K562 (cell line): ENCODE measurements around the gene RYR1. TPM values are rescaled to one million over a fixed set of nuclear protein-coding genes. Genes with fewer than 3 reads are reported as not detected.

ENCODE experiments used
- RCOR1 ChIP-seq, 2 experiments: IDR thresholded peaks; 2 replicates each; pipeline ENCODE4 v1.6.1; 2012; ENCODE audit warnings: low read depth in 2 of 2, low read length in 2 of 2, borderline replicate concordance in 1 of 2, improper control_type of control experiment in 1 of 2
- polyA plus RNA-seq, 8 experiments: library from polyadenylated mRNA; depleted of rRNA in 4 of 8; stranded (reverse) in 5 of 8; unstranded in 3 of 8; fragments of >200 nt; fragmentation: Nextera tagmentation in 2 of 8; fragmentation: Illumina TruSeq in 1 of 8; extraction: Ambion mirVana in 2 of 8; extraction: Trizol in 1 of 8; gene quantifications; 2 replicates each; pipeline versions ENCODE4 v1.2.1 to v1.2.3, GENCODE V29; 2011 to 2014; ENCODE audit warnings: inconsistent platforms in 1 of 8, missing spikeins in 1 of 8
- total RNA-seq, 7 experiments: library from RNA; depleted of rRNA in 6 of 7; stranded (reverse); fragments of >200 nt in 6 of 7; fragmentation: Illumina TruSeq in 2 of 7; extraction: Trizol in 2 of 7; gene quantifications; 2 replicates each; pipeline versions ENCODE4 v1.2.1 to v1.2.3, GENCODE V29; 2011 to 2021; ENCODE audit warnings: low replicate concordance in 1 of 7
- TF ChIP-seq, protein P1 (sequence below), 2 experiments: fragments of 450-650 bp; IDR thresholded peaks; 2 replicates each; pipeline ENCODE4 v1.6.1; 2016; ENCODE audit warnings: mild to moderate bottlenecking in 2 of 2, borderline replicate concordance in 1 of 2, low read depth in 1 of 2, moderate library complexity in 1 of 2

RYR1 gene
- total and polyA plus RNA-seq, 9 of the 15 experiments (the other 6 are each of a cell fraction or from before 2014, with no cell fraction given), result 0.11 to 7.4 (median 3.7) TPM

DNA sequence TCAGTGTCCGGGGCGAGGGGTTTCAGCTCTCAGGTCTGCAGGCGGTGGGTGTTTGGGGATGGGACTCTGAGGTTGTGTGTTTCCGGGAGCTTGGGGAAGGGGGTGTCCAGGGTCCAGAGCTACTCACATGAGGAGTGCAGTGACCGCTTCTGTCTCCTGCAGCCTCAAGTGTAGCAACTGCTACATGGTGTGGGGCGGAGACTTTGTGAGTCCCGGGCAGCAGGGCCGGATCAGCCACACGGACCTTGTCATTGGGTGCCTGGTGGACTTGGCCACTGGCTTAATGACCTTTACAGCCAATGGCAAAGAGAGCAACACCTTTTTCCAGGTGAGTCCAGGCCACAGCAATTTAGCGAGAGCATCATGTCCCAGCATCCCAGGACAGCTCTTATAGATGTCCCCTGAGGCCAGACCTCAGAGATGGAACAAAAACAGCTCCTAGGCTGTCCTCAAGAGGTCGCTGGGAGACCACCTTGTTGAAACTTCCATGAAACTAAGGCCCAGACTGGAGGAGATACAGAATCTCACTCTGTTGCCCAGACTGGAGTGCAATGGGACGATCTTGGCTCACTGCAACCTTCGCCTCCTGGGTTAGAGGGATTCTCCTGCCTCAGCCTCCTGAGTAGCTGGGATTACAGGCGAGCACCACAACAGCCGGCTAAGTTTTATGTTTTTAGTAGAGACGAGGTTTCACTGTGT lies 44.9 kb downstream of the RYR1 start (continued):
- TF ChIP-seq RCOR1 (IDR thresholded peaks at IDR 0.05; ENCODE audit: borderline replicate concordance in 1 of 2, low read depth in 2 of 2, low read length in 2 of 2), result peak in 1 of 2 experiments; percentile 32; a peak in 1 of 4 replicates
- TF ChIP-seq, protein P1, sequence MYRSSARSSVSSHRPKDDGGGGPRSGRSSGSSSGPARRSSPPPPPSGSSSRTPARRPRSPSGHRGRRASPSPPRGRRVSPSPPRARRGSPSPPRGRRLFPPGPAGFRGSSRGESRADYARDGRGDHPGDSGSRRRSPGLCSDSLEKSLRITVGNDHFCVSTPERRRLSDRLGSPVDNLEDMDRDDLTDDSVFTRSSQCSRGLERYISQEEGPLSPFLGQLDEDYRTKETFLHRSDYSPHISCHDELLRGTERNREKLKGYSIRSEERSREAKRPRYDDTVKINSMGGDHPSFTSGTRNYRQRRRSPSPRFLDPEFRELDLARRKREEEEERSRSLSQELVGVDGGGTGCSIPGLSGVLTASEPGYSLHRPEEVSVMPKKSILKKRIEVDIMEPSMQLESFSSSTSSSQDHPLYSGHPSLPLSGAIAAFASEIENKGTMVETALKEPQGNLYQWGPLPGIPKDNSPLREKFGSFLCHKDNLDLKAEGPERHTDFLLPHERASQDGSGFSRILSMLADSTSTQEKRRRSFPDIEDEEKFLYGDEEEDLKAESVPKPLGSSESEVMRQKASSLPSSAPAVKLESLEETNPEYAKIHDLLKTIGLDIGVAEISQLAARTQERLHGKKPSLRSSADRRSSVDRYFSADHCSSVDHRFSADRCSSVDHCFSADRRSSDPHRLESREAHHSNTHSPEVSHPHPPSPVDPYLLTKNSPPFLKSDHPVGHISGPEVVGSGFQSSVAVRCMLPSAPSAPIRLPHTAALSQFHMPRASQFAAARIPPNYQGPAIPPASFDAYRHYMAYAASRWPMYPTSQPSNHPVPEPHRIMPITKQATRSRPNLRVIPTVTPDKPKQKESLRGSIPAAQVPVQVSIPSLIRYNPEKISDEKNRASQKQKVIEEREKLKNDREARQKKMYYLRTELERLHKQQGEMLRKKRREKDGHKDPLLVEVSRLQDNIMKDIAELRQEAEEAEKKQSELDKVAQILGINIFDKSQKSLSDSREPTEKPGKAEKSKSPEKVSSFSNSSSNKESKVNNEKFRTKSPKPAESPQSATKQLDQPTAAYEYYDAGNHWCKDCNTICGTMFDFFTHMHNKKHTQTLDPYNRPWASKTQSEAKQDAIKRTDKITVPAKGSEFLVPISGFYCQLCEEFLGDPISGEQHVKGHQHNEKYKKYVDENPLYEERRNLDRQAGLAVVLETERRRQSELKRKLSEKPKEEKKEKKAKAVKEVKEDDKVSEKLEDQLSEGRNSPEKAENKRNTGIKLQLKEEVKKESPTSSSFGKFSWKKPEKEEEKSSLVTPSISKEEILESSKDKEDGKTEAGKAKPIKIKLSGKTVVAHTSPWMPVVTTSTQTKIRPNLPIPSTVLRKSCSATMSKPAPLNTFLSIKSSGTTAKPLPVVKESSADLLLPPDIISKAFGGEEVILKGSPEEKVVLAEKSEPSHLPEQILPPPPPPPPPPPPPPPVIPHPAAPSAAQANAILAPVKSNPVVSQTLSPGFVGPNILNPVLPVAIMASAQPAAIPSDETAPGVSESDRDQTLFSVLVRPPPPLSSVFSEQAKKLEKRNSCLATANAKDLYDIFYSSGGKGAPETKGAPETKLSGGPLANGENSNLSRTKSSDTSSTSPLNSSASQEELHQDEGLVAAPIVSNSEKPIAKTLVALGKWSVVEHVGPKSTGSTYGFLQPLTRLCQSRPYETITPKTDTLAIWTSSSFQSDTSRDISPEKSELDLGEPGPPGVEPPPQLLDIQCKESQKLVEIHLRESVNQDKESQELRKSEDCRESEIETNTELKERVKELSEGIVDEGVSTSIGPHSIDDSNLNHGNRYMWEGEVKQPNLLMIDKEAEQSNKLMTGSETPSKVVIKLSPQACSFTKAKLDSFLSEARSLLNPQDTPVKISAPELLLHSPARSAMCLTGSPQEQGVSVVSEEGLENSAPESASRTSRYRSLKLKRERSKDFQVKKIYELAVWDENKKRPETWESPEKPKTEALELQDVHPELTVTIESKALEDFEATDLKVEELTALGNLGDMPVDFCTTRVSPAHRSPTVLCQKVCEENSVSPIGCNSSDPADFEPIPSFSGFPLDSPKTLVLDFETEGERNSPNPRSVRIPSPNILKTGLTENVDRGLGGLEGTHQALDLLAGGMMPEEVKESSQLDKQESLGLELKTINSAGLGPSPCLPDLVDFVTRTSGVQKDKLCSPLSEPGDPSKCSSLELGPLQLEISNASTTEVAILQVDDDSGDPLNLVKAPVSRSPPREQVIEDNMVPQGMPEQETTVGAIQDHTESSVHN (IDR thresholded peaks at IDR 0.05; ENCODE audit: borderline replicate concordance in 1 of 2, low read depth in 1 of 2), result no peak
